HepG2 (cell line): Measurements from ENCODE around the gene DDIT4. TPM values are rescaled to one million over a fixed set of nuclear protein-coding genes. Genes with fewer than 3 reads are reported as not detected.

ENCODE experiments used
- ARNT2 ChIP-seq: sonication (generic); formaldehyde crosslinking; IDR thresholded peaks from 2 replicates; pipeline ENCODE4 v1.8.0; 2022; ENCODE audit warnings: mild to moderate bottlenecking, low read depth, missing genetic modification reagents, moderate library complexity
- BHLHE40 ChIP-seq: IDR thresholded peaks from 2 replicates; pipeline ENCODE4 v1.6.1; 2011; ENCODE audit warnings: low read length, improper control_type of control experiment
- FOXA3 ChIP-seq: IDR thresholded peaks from 2 replicates; pipeline ENCODE4 v1.6.1; 2016; ENCODE audit warnings: missing genetic modification reagents, missing compliant biosample characterization
- KLF13 ChIP-seq: sonication (generic); formaldehyde crosslinking; IDR thresholded peaks from 2 replicates; pipeline ENCODE4 v1.4.0; 2020; ENCODE audit warnings: mild to moderate bottlenecking, missing genetic modification reagents
- MXI1 ChIP-seq: IDR thresholded peaks from 3 replicates; pipeline ENCODE4 v1.6.1; 2012; ENCODE audit warnings: low read depth, low read length, inconsistent platforms, borderline replicate concordance
- PTBP1 ChIP-seq: fragments of 200-400 bp; formaldehyde crosslinking; IDR thresholded peaks from 2 replicates; pipeline ENCODE4 v1.6.1; 2018; ENCODE audit warnings: low read length, low read depth; ENCODE audit not compliant: poor library complexity, severe bottlenecking
- RCOR2 ChIP-seq: IDR thresholded peaks from 2 replicates; pipeline ENCODE4 v1.6.1; 2016; ENCODE audit warnings: missing biosample characterization, missing genetic modification reagents
- RFXANK ChIP-seq: IDR thresholded peaks from 2 replicates; pipeline ENCODE4 v1.6.1; 2016
- RXRA ChIP-seq: sonication (generic); formaldehyde crosslinking; IDR thresholded peaks from 2 replicates; pipeline ENCODE4 v1.5.1; 2020; ENCODE audit warnings: missing genetic modification reagents
- RXRB ChIP-seq: IDR thresholded peaks from 2 replicates; pipeline ENCODE4 v1.6.1; 2016; ENCODE audit warnings: borderline replicate concordance, missing genetic modification reagents, missing compliant biosample characterization
- TBX2 ChIP-seq: sonication (generic); formaldehyde crosslinking; IDR thresholded peaks from 2 replicates; pipeline ENCODE4 v1.5.0; 2020; ENCODE audit warnings: missing genetic modification reagents, mild to moderate bottlenecking, borderline replicate concordance
- TBX3 ChIP-seq: fragments of 450-650 bp; IDR thresholded peaks from 2 replicates; pipeline ENCODE4 v1.6.1; 2017; ENCODE audit warnings: antibody characterized with exemption, mild to moderate bottlenecking, inconsistent platforms, borderline replicate concordance
- ZFX ChIP-seq: sonication (generic); formaldehyde crosslinking; IDR thresholded peaks from 2 replicates; pipeline ENCODE4 v1.4.0; 2020; ENCODE audit warnings: mild to moderate bottlenecking, low read depth, missing genetic modification reagents, moderate library complexity
- ZNF709 ChIP-seq: sonication (generic); formaldehyde crosslinking; IDR thresholded peaks from 2 replicates; pipeline ENCODE4 v1.5.0; 2020; ENCODE audit warnings: mild to moderate bottlenecking, missing genetic modification reagents
- ZNF749 ChIP-seq: sonication (generic); formaldehyde crosslinking; IDR thresholded peaks from 2 replicates; pipeline ENCODE4 v1.8.0; 2022; ENCODE audit warnings: mild to moderate bottlenecking, missing genetic modification reagents, moderate library complexity, borderline replicate concordance
- polyA plus RNA-seq, 8 experiments: library from polyadenylated mRNA; depleted of rRNA in 3 of 8; stranded (reverse) in 7 of 8; unstranded in 1 of 8; fragments of >200 nt; fragmentation: Illumina TruSeq in 4 of 8; extraction: Trizol in 4 of 8; gene quantifications; 2 replicates each; pipeline versions ENCODE4 v1.2.1 to v1.2.3, GENCODE V29; 2011 to 2016; ENCODE audit warnings: low read depth in 4 of 8, missing spikeins in 1 of 8, mixed read lengths in 1 of 8; ENCODE audit not compliant: insufficient read depth in 1 of 8
- total RNA-seq, 5 experiments: library from RNA; depleted of rRNA; stranded (reverse); fragments of >200 nt; fragmentation: Illumina TruSeq; extraction: Trizol; gene quantifications; 2 replicates each; pipeline ENCODE4 v1.2.3, GENCODE V29; 2016; ENCODE audit warnings: low read depth in 1 of 5
- TF ChIP-seq, protein P1 (sequence below): sonication (generic); formaldehyde crosslinking; IDR thresholded peaks from 2 replicates; pipeline ENCODE4 v1.4.0; 2020; ENCODE audit warnings: mild to moderate bottlenecking, missing genetic modification reagents, borderline replicate concordance
- TF ChIP-seq, protein P2 (sequence below): sonication (generic); formaldehyde crosslinking; IDR thresholded peaks from 2 replicates; pipeline ENCODE4 v1.4.0; 2020; ENCODE audit warnings: low read depth, missing genetic modification reagents
- TF ChIP-seq, protein P3 (sequence below): IDR thresholded peaks from 2 replicates; pipeline ENCODE4 v1.6.1; 2016; ENCODE audit warnings: missing genetic modification reagents, missing compliant biosample characterization
- TF ChIP-seq, protein P4 (sequence below): sonication (generic); formaldehyde crosslinking; IDR thresholded peaks from 2 replicates; pipeline ENCODE4 v1.4.0; 2020; ENCODE audit warnings: mild to moderate bottlenecking, missing genetic modification reagents

The DDIT4 gene
- total and polyA plus RNA-seq, 2 of the 13 experiments (the other 11 are each of a cell fraction or from before 2014, with no cell fraction given): 35.6 to 40.7 TPM

DNA sequence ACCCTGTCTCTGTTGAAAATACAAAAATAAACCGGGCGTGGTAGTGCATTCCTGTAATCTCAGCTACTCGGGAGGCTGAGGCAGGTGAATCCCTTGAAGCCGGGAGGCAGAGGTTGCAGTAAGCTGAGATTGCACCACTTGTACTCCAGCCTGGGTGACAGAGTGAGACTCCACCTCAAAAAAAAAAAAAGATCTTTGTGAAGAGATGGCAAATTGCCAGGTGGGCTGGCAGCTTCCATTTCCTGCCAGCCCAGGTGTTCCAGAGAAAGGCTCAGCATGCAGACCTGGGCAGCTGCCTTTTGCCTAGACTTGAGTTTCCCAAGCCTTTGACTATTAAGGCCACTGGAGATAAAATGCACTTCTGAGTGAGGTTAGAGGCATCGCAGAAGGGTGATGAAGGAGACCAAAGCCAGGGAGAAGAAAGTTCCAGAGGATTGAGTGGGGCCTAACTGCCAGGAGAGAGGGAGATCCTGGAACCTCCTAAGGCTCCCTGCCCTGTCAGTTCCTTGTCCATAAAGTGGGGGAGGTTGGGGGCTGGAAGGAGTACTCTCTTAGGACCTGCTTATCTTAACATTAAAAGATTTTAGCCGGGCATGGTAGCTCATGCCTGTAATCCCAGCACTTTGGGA, 10.0 kb upstream of the DDIT4 start (continued):
- TF ChIP-seq, protein P1, sequence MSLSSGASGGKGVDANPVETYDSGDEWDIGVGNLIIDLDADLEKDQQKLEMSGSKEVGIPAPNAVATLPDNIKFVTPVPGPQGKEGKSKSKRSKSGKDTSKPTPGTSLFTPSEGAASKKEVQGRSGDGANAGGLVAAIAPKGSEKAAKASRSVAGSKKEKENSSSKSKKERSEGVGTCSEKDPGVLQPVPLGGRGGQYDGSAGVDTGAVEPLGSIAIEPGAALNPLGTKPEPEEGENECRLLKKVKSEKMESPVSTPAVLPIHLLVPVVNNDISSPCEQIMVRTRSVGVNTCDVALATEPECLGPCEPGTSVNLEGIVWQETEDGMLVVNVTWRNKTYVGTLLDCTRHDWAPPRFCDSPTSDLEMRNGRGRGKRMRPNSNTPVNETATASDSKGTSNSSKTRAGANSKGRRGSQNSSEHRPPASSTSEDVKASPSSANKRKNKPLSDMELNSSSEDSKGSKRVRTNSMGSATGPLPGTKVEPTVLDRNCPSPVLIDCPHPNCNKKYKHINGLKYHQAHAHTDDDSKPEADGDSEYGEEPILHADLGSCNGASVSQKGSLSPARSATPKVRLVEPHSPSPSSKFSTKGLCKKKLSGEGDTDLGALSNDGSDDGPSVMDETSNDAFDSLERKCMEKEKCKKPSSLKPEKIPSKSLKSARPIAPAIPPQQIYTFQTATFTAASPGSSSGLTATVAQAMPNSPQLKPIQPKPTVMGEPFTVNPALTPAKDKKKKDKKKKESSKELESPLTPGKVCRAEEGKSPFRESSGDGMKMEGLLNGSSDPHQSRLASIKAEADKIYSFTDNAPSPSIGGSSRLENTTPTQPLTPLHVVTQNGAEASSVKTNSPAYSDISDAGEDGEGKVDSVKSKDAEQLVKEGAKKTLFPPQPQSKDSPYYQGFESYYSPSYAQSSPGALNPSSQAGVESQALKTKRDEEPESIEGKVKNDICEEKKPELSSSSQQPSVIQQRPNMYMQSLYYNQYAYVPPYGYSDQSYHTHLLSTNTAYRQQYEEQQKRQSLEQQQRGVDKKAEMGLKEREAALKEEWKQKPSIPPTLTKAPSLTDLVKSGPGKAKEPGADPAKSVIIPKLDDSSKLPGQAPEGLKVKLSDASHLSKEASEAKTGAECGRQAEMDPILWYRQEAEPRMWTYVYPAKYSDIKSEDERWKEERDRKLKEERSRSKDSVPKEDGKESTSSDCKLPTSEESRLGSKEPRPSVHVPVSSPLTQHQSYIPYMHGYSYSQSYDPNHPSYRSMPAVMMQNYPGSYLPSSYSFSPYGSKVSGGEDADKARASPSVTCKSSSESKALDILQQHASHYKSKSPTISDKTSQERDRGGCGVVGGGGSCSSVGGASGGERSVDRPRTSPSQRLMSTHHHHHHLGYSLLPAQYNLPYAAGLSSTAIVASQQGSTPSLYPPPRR (CRISPR knock-in tag): no peak
- no peak for TF ChIP-seq ZNF749 (CRISPR knock-in tag)
- TF ChIP-seq RXRA (CRISPR knock-in tag): peak; percentile 22; the same call in 1 of the 2 replicates
- TF ChIP-seq TBX3: no peak
- peak; percentile 34; the same call in 1 of the 2 replicates for TF ChIP-seq ZFX (CRISPR knock-in tag)
- TF ChIP-seq, protein P2, sequence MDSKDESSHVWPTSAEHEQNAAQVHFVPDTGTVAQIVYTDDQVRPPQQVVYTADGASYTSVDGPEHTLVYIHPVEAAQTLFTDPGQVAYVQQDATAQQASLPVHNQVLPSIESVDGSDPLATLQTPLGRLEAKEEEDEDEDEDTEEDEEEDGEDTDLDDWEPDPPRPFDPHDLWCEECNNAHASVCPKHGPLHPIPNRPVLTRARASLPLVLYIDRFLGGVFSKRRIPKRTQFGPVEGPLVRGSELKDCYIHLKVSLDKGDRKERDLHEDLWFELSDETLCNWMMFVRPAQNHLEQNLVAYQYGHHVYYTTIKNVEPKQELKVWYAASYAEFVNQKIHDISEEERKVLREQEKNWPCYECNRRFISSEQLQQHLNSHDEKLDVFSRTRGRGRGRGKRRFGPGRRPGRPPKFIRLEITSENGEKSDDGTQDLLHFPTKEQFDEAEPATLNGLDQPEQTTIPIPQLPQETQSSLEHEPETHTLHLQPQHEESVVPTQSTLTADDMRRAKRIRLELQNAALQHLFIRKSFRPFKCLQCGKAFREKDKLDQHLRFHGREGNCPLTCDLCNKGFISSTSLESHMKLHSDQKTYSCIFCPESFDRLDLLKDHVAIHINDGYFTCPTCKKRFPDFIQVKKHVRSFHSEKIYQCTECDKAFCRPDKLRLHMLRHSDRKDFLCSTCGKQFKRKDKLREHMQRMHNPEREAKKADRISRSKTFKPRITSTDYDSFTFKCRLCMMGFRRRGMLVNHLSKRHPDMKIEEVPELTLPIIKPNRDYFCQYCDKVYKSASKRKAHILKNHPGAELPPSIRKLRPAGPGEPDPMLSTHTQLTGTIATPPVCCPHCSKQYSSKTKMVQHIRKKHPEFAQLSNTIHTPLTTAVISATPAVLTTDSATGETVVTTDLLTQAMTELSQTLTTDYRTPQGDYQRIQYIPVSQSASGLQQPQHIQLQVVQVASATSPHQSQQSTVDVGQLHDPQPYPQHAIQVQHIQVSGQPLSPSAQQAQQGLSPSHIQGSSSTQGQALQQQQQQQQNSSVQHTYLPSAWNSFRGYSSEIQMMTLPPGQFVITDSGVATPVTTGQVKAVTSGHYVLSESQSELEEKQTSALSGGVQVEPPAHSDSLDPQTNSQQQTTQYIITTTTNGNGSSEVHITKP (CRISPR knock-in tag): peak; percentile 77; the same call in 1 of the 2 replicates
- no peak for TF ChIP-seq ZNF709 (CRISPR knock-in tag)
- no peak for TF ChIP-seq RCOR2 (CRISPR knock-in tag)
- TF ChIP-seq, protein P3, sequence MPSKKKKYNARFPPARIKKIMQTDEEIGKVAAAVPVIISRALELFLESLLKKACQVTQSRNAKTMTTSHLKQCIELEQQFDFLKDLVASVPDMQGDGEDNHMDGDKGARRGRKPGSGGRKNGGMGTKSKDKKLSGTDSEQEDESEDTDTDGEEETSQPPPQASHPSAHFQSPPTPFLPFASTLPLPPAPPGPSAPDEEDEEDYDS: peak; percentile 16; the same call in 1 of the 2 replicates
- TF ChIP-seq MXI1: no peak; the same call in 2 of the 3 replicates
- no peak for TF ChIP-seq BHLHE40
- TF ChIP-seq FOXA3 (CRISPR knock-in tag): no peak
- TF ChIP-seq KLF13: no peak
- no peak for TF ChIP-seq RXRB
- no peak for TF ChIP-seq PTBP1
- TF ChIP-seq RFXANK (CRISPR knock-in tag): no peak
- peak; percentile 29; the same call in 1 of the 2 replicates for TF ChIP-seq ARNT2 (CRISPR knock-in tag)
- TF ChIP-seq, protein P4, sequence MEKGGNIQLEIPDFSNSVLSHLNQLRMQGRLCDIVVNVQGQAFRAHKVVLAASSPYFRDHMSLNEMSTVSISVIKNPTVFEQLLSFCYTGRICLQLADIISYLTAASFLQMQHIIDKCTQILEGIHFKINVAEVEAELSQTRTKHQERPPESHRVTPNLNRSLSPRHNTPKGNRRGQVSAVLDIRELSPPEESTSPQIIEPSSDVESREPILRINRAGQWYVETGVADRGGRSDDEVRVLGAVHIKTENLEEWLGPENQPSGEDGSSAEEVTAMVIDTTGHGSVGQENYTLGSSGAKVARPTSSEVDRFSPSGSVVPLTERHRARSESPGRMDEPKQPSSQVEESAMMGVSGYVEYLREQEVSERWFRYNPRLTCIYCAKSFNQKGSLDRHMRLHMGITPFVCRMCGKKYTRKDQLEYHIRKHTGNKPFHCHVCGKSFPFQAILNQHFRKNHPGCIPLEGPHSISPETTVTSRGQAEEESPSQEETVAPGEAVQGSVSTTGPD (CRISPR knock-in tag): 0 out of 2 replicates have a peak, but pooled peaks have one; percentile 55
- TF ChIP-seq TBX2 (CRISPR knock-in tag): peak; percentile 62; the same call in 1 of the 2 replicates
